ELF-1 (cell line): ENCODE results near the gene LTBP1.

ENCODE experiments used
- DNase-seq: peaks from one replicate; pipeline ENCODE4 v3.0.0-alpha.2; 2016; ENCODE audit warnings: low read depth, low spot score

The LTBP1 gene

DNA sequence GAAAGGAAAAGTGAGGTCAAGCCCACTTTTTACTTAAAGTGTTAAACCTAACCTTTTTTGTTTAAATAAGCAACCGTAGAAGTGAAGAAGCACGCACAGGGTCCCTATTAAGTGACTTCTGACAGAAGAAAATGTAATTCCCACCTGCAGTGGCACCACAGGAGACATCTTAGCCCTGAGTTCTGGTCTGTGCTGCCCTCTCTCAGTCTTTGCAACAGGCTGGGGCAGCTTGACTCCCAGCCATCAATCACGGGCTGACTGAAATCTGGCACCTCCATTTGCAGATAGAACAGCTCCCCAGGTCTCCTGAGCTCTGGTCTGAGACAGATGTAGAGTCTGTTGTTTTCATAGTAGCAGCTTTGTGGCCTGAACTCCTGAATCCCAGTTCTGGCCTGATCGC lies 170.0 kb downstream of the LTBP1 start:
- peak; percentile 68 for DNase-seq

DNA sequence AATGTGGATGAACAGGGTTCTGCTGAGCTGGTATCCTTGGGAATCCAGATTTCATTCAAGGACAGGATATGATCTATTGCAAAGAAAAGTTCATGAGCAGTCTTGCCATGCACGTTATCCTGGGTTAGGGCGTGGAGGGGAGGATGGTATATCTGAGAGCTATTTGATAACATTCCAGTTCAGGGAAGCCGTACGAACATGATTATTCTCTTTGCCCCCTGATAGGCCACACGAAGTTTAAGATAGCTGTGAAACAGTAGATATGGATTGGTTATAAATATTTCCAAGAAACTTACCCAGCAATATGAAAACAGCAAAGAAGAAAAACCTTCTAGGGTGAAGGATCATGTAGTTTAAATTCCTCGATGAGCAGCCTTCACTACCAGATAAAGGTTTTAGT lies 171.9 kb downstream of the LTBP1 start:
- no peak for DNase-seq

DNA sequence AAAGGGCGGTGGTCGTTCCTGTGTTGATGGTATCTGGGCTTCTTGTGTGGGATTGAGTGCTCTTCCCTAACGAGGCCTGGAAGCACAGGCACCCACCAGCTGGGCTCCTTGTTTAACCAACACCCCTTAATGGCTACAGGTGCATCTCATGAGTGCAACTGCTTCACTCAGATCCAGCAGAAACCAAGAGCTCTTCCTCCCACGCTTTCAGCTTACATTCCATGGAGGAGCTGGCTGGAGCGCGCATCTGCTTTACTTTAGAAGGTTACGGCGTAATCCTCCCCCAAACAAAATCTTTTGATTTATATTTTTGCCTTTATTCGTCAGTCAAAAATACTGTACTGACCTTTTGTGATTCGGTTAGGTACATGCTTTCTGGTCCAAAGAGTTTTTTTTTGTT lies 174.7 kb downstream of the LTBP1 start:
- DNase-seq = no peak

DNA sequence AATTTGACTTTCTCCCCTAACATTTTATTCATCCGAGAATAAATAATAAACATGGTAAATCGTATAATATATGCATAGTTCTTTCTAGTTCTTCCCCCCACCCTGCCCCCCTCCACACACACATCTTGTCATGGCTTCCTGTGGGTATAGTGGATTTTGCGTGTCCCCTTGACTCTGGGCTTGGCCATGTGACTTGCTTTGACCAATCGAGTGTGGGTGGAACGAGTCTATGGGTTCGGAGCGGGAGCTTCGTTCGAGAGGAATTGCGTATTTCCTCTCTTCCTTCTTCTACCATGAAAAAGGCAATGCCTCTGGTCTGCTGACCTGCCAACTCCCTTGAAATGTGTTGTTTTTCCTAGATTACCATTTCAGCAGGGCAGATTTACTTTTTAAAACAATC lies 175.2 kb downstream of the LTBP1 start:
- DNase-seq = no peak

DNA sequence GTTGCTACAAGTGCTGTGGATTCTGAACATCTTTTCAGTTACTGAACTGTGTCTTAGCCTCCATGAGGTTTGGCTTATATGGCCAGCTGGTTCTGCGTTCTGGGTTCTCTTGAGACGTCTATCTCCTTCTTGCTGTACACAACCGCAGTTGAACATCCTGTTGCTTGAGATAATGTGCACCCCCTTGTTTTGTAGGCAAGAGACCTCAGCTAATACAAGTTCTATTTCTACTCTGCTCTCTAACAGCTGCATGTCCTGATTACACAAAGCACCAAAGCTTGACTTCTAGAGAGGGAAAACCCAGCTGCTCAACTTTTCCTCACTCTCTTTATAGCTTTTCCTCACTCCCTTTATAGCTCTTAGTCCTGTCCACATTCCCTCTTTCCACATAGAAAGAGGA lies 176.0 kb downstream of the LTBP1 start:
- DNase-seq = no peak

DNA sequence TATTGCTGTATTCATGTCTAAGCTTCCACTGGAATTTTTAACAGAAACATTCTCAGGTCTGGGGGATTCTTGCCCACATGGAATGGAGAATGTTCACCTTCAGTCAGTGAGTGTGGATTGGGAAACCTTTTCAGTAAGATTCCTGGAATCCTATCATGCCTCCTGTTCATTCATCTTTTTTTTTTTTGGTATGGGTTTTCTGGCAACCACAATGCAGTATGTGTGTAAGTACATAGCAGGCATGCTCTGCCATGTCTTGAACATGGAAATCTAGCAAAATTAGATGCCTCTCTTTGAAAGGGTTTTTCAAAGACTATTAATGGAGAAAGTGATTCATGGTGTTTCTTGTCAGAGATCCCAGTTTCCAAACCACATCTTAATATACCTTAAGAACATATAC lies 176.5 kb downstream of the LTBP1 start:
- no peak for DNase-seq

DNA sequence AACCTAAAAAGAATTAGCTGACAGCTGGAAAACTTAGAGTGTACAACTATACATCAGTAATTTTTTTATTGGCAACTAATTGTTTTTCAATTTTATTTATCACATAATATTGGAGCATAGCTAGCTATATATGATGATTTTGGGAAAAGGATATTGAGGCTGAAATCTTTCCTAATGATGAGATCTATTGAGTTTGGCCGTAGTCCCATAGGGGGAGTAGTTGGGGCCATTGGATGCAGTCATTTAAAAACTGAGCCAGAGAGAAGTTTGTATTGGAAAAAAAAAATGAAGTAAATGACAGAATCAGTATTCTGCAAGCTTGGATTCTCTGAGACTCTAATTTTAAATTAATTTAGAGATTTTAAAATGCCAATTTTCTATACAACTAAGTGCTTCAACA lies 179.8 kb downstream of the LTBP1 start:
- DNase-seq = no peak

DNA sequence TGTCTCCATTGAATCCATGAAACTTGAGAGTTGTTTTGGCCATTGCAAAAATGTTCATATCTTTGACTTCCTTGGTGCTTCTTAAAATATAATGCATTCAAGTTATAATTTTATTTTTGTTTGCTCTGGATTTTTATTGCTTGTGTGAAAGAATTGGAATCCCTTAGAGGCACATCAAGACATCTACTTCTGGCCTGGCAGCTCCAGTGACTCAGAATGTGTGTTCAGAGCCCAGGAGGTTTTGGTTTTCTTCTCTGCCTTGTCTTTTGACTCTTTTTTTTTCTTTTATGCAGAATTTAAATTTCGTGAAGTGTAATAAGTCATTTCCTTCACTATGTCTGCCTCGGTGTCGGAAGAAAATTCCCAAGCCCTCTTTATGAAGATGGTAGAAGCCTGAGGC lies 180.2 kb downstream of the LTBP1 start:
- no peak for DNase-seq

DNA sequence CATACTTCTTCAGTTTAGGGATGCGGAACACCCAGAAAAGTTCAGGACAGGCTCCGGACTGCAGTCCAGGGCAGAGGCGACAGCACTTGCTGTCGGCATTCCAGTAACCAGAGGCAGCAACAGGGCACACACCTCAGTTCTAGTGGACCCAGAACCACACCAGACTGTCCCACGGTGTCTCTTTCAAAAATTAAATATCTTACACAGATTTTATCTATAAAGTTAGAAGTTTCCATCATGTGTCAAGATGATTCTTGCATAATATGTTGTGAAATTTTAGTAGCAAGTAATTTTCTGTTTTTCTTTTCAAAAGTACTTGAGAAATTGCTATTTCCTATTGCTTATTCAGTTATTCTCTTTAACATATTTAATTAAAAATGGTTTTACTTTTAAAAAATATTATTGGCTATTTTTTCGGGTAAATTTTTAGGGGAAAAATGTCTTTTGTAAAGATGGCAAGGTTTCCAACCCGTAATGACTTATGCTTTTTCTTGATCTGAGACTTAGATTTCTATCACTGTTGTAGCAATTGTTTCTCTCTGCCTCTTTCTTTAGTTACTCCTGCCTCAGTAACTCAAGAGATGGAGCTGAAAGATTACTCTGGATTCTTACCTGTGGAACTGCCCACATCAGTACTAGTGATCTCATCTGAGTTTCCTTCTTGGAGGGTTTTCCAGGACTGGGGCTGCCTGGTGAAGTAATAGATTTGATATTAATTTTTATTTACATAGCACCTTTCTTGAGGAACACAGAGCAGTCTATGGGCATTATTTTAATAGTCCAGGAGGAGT lies 182.7 kb downstream of the LTBP1 start:
- DNase-seq = no peak

DNA sequence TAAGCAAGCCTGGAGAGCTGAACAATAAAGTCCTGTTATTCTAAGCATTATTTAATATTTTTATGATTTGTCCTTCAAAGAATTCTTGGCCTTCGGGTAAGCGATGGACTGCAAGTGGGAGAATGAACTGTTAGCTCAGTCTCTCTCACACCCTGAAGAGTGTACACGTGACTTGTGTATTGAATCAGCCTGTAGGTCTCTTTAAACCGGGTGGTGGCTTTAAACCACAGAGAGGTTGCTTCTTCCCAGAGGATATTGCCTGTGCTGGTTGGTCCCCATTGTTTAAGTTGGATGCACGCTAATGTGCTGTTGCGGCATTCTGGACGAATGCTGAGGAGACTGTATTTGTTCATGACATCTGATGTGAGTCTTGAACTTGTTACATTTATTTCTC lies 183.3 kb downstream of the LTBP1 start:
- DNase-seq = no peak

DNA sequence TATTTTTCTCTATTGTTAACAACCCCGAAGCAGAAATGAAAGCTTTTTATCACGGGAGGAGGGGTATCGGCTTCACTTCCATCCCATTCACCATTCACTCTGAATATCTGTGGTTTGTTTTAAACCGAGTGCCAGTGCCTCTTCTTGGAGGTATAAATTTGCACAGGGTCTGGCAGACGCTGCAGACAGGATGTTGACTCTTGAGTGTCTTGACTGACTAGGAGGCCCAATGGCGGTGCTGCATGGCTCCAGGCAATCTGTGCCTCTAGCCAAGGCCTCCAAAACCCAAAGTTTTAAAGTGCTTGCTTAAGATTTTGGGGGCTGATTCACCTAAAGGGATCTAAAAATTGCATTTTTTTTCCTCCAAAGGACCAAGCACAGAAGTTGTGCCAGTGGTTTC lies 183.8 kb downstream of the LTBP1 start:
- DNase-seq = no peak

DNA sequence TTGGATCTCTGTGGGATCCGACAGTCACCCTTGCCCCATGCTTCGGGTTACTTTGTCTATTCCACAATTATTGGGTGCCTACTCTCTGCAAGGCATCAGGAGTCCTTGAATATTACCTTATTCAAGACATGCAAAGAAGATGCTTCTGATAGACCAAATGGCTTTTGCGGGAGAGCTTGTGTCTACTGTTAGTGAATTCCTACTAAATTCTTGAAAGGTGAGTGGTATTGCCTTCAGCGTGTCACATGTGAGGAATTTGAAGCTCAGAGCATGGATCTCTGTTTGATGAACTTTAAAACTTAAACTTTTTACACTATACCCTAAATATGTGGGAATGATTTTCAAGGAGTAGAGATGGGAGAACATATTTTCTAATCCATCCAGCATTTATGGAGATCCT lies 184.4 kb downstream of the LTBP1 start:
- DNase-seq = no peak

DNA sequence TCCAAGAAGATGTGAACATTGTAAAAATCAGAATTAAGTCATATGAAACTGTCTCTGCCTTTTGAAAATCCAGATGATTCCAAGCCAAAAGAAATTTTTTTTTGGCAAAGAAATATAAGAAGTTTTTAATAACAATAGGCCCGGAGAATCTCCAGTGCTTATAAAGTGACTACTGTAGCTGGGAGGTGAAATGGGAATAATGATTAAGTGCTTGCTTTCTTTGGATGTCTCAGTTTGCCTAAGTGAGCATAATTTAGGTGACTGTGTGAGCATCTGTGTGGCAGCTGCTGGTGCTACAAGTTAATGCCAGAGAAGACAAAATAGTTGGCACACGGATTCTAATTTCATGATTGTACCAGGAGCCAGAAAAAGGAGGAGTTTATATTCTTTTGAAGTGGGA lies 185.0 kb downstream of the LTBP1 start:
- no peak for DNase-seq

DNA sequence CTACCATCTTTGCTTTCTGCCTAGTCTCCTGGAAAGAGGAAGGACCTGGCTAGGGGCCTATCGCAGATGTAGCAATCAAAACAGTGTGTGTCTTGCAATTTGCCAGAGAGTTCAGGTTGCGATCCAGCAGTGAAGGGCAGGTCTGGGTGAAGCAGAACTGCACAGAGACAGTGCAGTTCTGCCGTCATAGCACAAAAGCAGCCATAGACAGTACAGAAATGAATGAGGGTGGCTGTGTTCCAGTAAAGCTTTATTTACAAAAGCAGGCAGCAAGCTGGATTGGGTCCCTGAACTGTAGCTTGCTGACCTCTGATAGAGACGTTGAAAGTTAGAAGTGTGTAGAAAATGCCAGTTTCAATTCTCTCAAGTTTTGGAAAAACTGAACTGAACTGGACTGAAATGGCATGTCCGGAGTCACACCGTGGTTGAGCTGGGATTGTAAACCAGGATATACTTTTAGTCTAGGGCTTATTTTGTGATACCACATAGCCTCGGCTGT lies 186.8 kb downstream of the LTBP1 start:
- DNase-seq = no peak

DNA sequence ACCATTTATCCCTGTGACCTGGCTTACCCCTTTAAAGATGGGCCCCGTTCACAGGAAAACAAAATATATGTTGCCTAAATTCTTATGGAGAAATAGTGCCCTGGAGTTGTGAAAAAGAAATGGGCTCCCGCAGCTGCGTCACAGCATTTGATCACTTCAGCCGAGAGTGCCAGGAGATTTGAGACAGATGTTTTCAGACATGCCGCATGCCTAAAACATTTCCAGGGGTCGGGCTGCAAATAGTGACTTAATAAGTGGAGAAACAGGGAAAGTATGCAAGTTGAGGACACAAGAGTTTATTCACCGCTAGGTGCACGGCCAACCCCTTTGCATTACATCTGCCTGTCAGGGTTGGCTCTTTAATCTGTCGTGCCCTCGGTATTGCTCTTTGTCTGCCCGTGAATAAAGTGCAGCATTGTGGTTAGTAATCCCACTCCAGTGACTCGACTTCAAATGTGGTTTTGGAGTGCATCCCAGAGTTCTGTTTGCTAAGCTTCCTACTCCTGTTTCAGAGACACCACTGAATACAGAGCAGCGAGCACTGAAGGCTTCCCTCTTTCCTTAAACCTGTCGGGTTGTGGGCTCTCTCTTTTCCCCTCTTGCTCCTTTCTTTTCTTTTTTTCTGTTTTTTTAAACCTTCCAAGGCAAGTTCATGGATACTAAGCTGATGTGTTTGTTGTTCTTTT lies 187.5 kb downstream of the LTBP1 start:
- no peak for DNase-seq

DNA sequence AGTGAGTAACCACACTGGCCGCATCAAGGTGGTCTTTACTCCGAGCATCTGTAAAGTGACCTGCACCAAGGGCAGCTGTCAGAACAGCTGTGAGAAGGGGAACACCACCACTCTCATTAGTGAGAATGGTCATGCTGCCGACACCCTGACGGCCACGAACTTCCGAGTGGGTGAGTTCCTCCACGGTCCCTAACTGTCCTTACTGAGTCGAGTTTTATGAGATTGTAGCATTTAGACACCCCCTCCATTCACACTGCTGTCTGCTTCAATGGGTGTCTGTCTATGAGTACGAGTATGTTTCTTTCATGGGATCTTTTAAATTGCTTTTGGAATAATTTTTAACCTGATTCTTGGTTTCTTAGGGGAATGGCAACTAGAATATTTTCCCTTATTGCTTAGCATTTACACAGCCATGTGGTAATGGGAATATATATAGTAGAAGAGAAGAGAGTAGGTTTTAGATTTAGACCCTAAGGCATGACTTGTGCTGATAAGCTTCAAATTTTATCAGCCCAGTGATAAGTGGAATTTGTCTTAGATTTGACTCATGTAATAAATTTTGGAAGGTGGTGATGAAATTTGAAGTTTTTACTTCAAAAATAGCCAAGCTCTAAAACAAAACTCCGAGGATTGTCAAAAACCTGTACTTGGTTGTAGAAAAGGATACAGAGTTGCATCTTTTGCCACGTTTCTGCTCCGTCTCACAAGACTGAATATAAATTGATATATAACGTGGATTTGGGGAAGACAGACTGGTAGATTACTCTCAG lies 188.2 kb downstream of the LTBP1 start:
- DNase-seq = no peak

DNA sequence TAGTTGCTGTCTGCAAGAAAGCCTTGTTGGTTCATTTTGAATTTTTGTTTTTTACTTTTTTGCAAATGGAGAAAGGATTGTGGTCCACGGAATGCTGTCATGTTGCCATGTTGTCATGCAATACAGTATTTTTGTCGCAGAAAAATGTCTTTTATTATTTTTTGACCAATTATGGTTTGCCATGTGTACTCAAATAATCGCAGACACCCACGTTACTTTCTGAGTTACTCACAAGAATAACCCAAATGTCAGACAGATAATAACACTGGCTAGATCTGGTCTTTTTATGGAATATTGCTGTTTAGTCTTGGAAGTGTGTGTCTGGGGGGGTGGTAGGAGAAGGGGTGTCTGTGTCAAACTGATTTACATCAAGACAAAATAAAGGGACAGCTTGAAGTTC lies 188.9 kb downstream of the LTBP1 start:
- DNase-seq = no peak

DNA sequence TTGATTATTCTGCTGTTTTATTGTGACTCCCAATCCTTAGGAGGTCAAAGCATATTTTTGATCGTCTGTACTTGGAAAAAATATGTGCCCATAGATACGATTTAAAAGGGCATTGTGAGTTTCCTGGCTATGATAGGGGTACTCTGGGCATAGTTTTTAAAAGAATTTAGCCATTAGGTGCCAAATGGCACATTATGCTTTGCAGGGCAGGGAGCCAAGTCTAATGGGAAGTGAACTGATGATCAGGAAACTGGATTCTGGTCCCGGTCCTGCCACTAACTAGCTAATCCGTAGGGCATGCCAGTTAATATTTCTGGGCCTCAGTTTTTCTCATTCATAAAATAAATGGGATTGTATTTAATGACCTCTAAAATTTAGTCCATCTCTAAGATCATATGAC lies 189.3 kb downstream of the LTBP1 start:
- DNase-seq = no peak

DNA sequence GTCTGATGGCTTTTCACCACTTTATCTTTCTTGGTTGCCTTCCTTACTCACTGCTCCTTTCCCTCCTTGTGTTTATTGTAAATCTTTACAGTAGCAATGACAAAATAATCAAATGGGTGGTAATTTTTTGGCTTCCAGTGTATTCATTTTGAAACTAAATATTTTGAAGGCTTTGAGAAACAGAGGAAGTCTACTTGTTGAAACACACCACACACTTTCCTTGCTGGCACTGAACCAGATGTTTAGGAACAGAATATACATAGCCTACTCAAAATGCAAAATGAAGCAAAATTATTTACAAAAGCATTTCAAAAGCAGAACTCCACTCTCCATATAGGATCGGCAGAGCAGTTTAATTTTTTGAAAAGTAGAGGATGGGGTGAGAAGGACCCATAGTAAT lies 189.8 kb downstream of the LTBP1 start:
- DNase-seq = no peak

DNA sequence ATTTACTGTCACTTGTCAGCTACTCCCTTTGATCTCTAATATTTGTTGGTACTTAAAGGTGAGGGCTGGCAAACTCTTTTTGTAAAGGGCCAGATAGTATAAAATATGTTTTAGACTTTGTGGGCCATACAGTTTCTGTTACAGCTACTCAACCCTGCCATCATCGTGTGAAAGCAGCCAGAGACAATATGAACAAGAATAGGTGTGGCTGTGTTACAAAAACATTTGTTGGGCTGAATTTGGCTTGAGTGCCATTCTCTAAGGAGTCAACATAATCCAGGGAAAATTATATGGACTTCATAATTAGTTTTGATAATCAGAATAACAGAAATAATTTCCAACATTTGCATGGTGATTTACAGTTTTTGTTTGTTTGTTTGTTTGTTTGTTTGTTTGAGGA lies 190.6 kb downstream of the LTBP1 start:
- DNase-seq = no peak

DNA sequence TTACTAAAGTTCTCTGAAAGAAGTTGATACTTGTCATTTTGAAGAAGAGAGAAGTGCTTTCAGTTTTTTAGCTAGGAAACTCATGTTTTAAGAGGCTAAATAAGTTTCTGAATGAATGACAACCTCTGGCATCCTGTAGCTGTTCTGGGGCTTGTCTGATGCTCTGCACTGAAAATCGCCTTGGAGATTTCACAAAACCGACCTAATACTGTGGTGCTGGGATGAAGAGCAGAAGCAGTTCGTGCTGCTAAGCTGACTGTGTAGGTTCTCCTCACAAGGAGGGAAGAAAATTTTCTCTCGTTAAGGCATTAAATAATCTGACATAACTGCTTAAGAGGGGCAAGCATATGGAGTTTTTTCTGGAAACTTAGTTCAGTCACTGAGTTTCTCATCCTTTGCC lies 193.2 kb downstream of the LTBP1 start:
- DNase-seq = no peak

DNA sequence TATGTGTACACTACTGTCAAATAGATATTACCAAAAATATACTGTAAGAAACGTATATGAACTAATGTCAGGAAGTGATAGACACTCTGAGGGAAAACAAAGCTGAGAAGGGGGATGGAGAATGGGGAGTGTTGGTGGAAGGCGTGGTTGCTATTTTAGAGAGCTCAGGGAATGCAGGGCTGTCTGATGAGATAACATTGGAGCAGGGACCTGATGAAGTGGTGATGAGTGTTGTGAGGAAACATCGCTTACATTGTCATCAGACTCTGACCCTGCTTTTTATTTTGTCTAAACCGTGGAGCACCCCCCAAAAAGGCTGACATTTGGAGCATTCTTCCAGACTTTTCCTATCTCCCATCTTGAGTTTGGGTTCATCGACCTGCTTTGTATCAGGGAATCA lies 194.7 kb downstream of the LTBP1 start:
- DNase-seq = no peak

DNA sequence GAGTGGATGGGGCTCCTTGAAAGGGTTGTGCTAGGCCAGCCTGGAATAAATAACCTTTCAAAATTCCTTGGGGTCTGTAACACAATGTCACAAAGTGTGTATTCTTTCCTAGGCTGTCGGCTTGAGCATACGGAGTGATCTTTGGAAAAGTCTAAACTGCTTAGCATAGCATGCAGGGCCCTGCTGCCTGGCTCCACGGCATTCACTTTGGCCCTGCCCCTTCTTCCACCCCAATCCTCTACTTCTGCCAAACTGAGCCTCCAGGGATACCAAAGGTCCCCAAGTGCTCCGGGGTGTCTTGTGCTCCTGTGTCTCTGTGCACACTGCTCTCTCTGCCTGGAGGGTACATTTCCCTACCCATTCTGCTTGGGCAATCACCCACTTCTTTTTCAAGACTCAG lies 196.1 kb downstream of the LTBP1 start:
- DNase-seq = no peak
